22Rv1 (cell line): ENCODE results near the gene CA12.

ENCODE experiments used
- H3K27ac ChIP-seq: fragments of 450-650 bp; 2 replicates; pipeline ENCODE4 v1.5.1; 2017
- ZFX ChIP-seq: fragments of 450-650 bp; IDR thresholded peaks from 2 replicates; pipeline ENCODE4 v1.6.1; 2017; ENCODE audit warnings: antibody characterized with exemption, borderline replicate concordance
- TF ChIP-seq, protein P1 (sequence below): fragments of 450-650 bp; IDR thresholded peaks from 2 replicates; pipeline ENCODE4 v1.5.1; 2017; ENCODE audit warnings: mild to moderate bottlenecking

Gene CA12

DNA sequence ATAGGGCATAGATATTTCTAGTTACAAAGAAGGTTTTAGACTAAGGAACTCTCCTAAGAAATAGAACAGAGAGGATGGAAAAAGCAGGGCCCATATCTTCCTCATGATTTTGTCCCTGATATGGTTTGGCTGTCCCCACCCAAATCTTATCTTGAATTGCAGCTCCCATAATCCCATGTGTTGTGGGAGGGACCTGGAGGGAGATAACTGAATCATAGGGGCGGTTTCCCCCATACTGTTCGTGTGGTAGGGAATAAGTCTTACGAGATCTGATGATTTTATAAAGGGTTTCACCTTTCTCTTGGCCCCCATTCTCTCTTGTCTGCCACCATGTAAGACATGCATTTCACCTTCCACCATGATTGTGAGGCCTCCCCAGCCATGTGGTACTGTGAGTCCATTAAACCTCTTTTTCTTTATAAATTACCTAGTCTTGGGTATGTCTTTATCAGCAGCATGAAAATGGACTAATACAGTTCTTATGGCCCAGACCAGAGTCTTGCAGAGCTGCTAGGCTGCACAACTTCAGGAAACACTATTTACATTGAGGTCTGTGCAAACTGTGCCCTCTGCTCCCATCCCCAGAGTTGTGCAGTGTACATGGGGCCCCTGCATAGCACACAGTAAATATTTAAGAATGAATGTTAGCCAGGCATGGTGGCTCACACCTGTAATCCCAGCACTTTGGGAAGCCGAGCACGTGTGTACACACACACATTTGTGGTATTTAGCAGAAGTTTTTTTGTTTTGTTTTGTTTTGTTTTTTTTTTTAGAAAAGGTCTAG lies 20.3 kb upstream of the CA12 start:
- no peak overlapping the region for H3K27ac ChIP-seq
- TF ChIP-seq, protein P1, sequence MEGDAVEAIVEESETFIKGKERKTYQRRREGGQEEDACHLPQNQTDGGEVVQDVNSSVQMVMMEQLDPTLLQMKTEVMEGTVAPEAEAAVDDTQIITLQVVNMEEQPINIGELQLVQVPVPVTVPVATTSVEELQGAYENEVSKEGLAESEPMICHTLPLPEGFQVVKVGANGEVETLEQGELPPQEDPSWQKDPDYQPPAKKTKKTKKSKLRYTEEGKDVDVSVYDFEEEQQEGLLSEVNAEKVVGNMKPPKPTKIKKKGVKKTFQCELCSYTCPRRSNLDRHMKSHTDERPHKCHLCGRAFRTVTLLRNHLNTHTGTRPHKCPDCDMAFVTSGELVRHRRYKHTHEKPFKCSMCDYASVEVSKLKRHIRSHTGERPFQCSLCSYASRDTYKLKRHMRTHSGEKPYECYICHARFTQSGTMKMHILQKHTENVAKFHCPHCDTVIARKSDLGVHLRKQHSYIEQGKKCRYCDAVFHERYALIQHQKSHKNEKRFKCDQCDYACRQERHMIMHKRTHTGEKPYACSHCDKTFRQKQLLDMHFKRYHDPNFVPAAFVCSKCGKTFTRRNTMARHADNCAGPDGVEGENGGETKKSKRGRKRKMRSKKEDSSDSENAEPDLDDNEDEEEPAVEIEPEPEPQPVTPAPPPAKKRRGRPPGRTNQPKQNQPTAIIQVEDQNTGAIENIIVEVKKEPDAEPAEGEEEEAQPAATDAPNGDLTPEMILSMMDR, result no peak
- no peak for TF ChIP-seq ZFX

DNA sequence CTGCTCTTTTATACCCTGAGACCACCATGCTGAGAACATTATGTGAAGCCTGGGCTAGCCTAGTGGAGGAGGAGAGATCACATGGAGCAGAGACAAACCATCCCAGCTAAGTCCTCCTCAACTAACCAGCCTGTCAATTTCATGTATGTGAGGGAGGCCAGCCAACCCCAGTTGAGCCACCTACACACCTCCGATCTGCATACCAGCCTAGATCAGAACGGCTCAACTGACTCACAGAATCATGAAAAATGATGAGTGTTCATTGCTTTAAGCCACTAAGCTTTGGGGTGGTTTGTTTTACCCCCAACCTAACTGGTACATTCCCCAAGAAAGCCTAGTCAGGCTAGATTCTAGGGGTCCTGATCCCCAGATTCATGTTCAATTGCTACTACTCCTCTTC lies 19.4 kb upstream of the CA12 start:
- TF ChIP-seq ZFX, result no peak
- TF ChIP-seq, protein P1, result no peak
- H3K27ac ChIP-seq, result no peak overlapping the region

DNA sequence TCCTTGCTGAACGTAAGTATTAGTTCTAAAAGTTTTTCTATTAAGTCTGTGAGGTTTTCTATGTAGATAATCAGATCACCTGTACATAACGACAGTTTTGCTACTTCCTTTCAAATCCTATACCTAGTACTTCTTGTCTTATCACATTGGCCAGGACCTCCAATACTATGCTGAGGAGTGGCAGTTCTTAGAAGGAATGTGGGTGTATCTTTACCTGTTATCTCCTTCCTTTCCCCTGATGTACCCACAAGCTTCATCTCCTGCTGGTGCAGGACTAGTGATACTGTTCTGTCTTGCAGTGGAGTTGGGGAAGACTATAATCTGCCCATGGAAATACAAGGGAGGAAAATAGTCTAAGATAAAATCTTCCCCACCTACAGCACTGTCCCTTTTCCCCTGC lies 16.8 kb upstream of the CA12 start:
- no peak for TF ChIP-seq ZFX
- TF ChIP-seq, protein P1, result no peak
- H3K27ac ChIP-seq, result no peak overlapping the region

DNA sequence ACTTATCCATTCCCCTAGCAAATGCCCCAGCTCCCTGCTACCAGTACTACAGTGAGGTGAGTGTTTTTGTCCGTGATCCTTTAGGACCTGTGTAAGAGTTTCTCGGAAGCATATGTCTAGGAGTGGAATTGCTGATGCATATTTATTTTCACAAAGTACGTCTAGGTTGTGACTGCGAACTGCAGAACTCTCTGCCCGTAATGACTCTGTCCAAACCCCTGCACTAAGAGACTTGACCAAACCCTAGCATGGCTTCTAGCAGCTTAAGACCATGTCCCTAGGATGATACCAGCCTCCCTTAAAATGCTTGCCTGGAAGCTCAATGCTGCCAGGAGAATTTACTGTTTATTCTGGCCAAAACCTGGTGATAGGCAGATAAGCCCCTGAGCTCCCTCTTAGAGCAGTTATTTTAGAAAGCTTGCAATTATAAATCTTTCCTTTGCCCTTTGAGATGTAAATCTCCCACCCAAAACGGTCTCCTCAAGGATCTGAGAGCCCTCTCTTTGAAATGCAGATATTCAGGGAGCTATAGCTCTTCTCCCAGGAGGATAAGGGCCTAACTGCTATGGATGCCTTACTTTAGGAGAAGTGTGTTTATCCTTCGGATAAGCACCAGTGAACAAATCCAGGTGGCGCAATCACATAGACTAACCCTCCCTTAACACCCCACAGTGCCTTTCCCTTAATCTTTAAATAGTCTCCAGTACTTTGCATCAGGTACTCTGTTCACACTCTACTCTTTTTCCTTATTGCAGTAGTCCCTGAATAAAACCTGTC lies 14.7 kb upstream of the CA12 start:
- H3K27ac ChIP-seq, result no peak overlapping the region
- TF ChIP-seq, protein P1, result no peak
- no peak for TF ChIP-seq ZFX

DNA sequence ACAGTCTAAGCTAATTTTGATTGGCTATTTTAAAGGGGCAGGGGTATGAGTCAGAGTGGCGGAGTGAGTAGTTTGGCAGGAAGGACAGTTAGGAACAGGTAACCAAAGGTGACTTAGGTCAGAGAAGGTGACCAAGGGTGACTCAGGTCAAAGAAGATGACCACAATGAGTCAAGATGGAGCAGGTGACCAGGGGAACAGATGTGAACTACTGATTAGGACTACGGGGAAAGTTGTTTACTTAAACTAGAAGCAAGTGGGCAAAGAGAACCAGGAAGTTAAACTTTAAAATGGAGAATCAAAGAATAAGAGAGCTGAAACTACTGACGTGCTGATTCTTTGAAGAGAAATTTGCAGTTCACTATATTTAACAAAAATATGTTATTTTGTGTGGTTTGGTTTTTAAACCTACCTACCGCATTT lies 14.1 kb upstream of the CA12 start:
- H3K27ac ChIP-seq, result no peak overlapping the region
- TF ChIP-seq, protein P1, result no peak
- TF ChIP-seq ZFX, result no peak

DNA sequence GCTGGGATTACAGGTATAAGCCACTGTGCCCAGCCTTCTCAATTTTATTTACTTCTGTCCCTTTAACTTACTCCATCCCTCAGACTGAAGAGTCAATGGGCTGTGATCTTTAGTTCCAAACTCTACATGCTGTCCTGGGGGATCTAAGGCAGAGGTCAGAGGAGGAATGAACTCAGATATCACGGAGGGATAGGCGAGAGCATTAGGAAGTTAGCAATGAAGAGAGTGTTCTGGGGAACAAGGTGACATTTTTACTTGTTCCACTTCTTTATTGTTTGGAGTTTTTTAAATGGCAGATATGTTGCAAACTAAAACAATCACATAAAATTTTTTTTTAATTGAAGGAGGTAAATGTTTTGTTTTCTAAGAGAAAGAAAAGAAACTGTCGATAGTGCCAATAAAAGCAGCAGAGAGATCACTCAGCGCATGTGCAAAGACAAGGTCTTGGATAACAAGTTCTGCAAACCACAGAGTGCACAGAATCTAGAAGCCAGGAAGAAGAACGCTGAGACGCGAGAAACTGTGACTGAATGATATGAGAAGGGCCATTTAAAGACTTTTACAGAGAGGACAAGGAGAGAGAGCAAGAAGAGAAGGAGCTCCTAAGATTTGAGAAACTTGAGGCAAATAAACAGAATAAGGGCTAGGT lies 10.8 kb upstream of the CA12 start:
- TF ChIP-seq, protein P1, result no peak
- TF ChIP-seq ZFX, result no peak

More for the DNA sequence above, 10.8 kb upstream of the CA12 start:
- no peak overlapping the region for H3K27ac ChIP-seq
